HepG2 (cell line): ENCODE data around the gene EPHA2. TPM values are rescaled to one million over a fixed set of nuclear protein-coding genes. Genes with fewer than 3 reads are reported as not detected.
A peak's percentile ranks its signal among the peaks of the same experiment; 100 is the strongest.

Source experiments
- ATAC-seq: fragments of 200-7000 bp; cut with Tn5 transposase; 3 replicates; pipeline ENCODE4 v1.9.1; 2020; ENCODE audit warnings: mild to moderate bottlenecking, moderate library complexity
- BruUV-seq: library from RNA; stranded (reverse); fragments of 400-500 nt; replicated peaks from 2 replicates; lab custom pipeline; 2021; lab: Mats Ljungman, UMichigan
- CTCF ChIA-PET: fragments of 300-600 bp; formaldehyde crosslinking; extraction: SDS; loops from one replicate; lab custom pipeline; 2021; ENCODE audit warnings: low total read pairs, inconsistent platforms, low intra/inter-chr PET ratio; lab: Yijun Ruan, JAX
- POLR2A ChIA-PET: fragments of 350-600 bp; sonication (Branson Sonifier 250); formaldehyde crosslinking; loops from one replicate; lab custom pipeline; 2020; ENCODE audit warnings: antibody characterized with exemption, inconsistent platforms; lab: Yijun Ruan, JAX
- DNase-seq: peaks from one replicate; pipeline ENCODE4 v3.0.0-alpha.2; 2015; ENCODE audit warnings: low spot score
- FAIRE-seq: peaks from 3 replicates; lab custom pipeline; 2011; peaks lifted over from hg19 to GRCh38; lab: Jason Lieb, UNC
- H2AFZ ChIP-seq: one replicate; pipeline ENCODE4 v1.6.1; 2011; ENCODE audit warnings: low read length, inconsistent platforms
- H3K27ac ChIP-seq: fragments of 300-600 bp; 3 replicates; pipeline ENCODE4 v1.8.0; 2011; ENCODE audit warnings: mixed run types, mild to moderate bottlenecking, mixed read lengths, low read length, inconsistent platforms; ENCODE audit not compliant: insufficient read depth; ENCODE audit errors: extremely low read length
- H3K27me3 ChIP-seq, 2 experiments: fragments of 200-600 bp in 1 of 2; 2 replicates in 1 of 2; 3 replicates in 1 of 2; pipeline versions ENCODE4 v1.6.0 to v1.8.0; 2011; ENCODE audit warnings: low read length in 2 of 2, mild to moderate bottlenecking in 2 of 2, moderate library complexity in 2 of 2, inconsistent platforms in 1 of 2; ENCODE audit not compliant: insufficient read depth in 2 of 2, control insufficient read depth in 1 of 2
- H3K36me3 ChIP-seq, 2 experiments: fragments of 200-600 bp in 1 of 2; replicated peaks in 1 of 2; 2 replicates in 1 of 2; 3 replicates in 1 of 2; pipeline versions ENCODE4 v1.5.1 to v1.8.0; 2011; ENCODE audit warnings: low read length in 2 of 2, inconsistent platforms in 1 of 2; ENCODE audit not compliant: insufficient read depth in 2 of 2, control insufficient read depth in 1 of 2
- H3K4me1 ChIP-seq: 2 replicates; pipeline ENCODE4 v1.5.1; 2012; ENCODE audit warnings: low read length, inconsistent platforms; ENCODE audit not compliant: insufficient read depth
- H3K4me2 ChIP-seq: 2 replicates; pipeline ENCODE4 v1.6.0; 2011; ENCODE audit warnings: low read depth, low read length, inconsistent platforms
- H3K4me3 ChIP-seq, 3 experiments: fragments of 200-600 bp in 1 of 3; sonication (generic), shearing (Covaris generic) in 1 of 3; replicated peaks in 1 of 3; 2 replicates each; pipeline ENCODE4 v1.5.1; 2011 to 2016; ENCODE audit warnings: low read length in 3 of 3, inconsistent platforms in 2 of 3, low read depth in 2 of 3, mild to moderate bottlenecking in 2 of 3, control low read depth in 1 of 3, mixed read lengths in 1 of 3; ENCODE audit not compliant: insufficient read depth in 1 of 3
- H3K79me2 ChIP-seq: one replicate; pipeline ENCODE4 v1.6.1; 2011; ENCODE audit warnings: low read length, inconsistent platforms; ENCODE audit not compliant: insufficient read depth
- H3K9ac ChIP-seq: 2 replicates; pipeline ENCODE4 v1.6.0; 2011; ENCODE audit warnings: mild to moderate bottlenecking, low read depth, low read length, inconsistent platforms; ENCODE audit not compliant: insufficient read depth
- H3K9me3 ChIP-seq: 2 replicates; pipeline ENCODE4 v1.5.1; 2012; ENCODE audit warnings: mild to moderate bottlenecking, low read length
- H4K20me1 ChIP-seq: 2 replicates; pipeline ENCODE4 v1.6.0; 2011; ENCODE audit warnings: inconsistent platforms, mild to moderate bottlenecking, low read length, moderate library complexity; ENCODE audit not compliant: insufficient read depth
- CCDC6 ChIP-seq: sonication (generic); formaldehyde crosslinking; IDR thresholded peaks from 2 replicates; pipeline ENCODE4 v1.8.1; 2022; ENCODE audit warnings: mild to moderate bottlenecking, missing genetic modification reagents, moderate library complexity
- GPBP1L1 ChIP-seq: sonication (generic); formaldehyde crosslinking; IDR thresholded peaks from 2 replicates; pipeline ENCODE4 v1.5.0; 2020; ENCODE audit warnings: mild to moderate bottlenecking, missing genetic modification reagents
- HMG20B ChIP-seq: conservative IDR thresholded peaks from 2 replicates; pipeline ENCODE4 v1.6.1; 2016; ENCODE audit warnings: missing genetic modification reagents, missing compliant biosample characterization
- KDM1A ChIP-seq: IDR thresholded peaks from 2 replicates; pipeline ENCODE4 v1.6.1; 2016; ENCODE audit warnings: missing compliant biosample characterization
- MAFF ChIP-seq: IDR thresholded peaks from 2 replicates; pipeline ENCODE4 v1.6.1; 2011; ENCODE audit warnings: low read depth, low read length, improper control_type of control experiment
- NFE2 ChIP-seq: sonication (generic); formaldehyde crosslinking; IDR thresholded peaks from 2 replicates; pipeline ENCODE4 v1.4.0; 2020; ENCODE audit warnings: missing genetic modification reagents
- ONECUT2 ChIP-seq: sonication (generic); formaldehyde crosslinking; IDR thresholded peaks from 2 replicates; pipeline ENCODE4 v1.4.0; 2020; ENCODE audit warnings: missing genetic modification reagents
- RBFOX2 ChIP-seq: fragments of 200-400 bp; formaldehyde crosslinking; IDR thresholded peaks from 2 replicates; pipeline ENCODE4 v1.6.1; 2017; ENCODE audit warnings: low read depth, mild to moderate bottlenecking, low read length
- RORA ChIP-seq: sonication (generic); formaldehyde crosslinking; IDR thresholded peaks from 2 replicates; pipeline ENCODE4 v1.5.0; 2020; ENCODE audit warnings: mild to moderate bottlenecking, missing genetic modification reagents, moderate library complexity
- TFDP1 ChIP-seq: IDR thresholded peaks from 2 replicates; pipeline ENCODE4 v1.6.1; 2016; ENCODE audit warnings: missing compliant biosample characterization, missing genetic modification reagents, borderline replicate concordance
- TFE3 ChIP-seq: IDR thresholded peaks from 2 replicates; pipeline ENCODE4 v1.6.1; 2016
- YEATS4 ChIP-seq: sonication (generic); formaldehyde crosslinking; IDR thresholded peaks from 2 replicates; pipeline ENCODE4 v1.4.0; 2020; ENCODE audit warnings: missing genetic modification reagents, borderline replicate concordance
- ZBTB14 ChIP-seq: sonication (generic); formaldehyde crosslinking; IDR thresholded peaks from 2 replicates; pipeline ENCODE4 v1.4.0; 2020; ENCODE audit warnings: missing genetic modification reagents
- ZMYM3 ChIP-seq: sonication (generic); formaldehyde crosslinking; IDR thresholded peaks from 2 replicates; pipeline ENCODE4 v1.5.1; 2020; ENCODE audit warnings: mild to moderate bottlenecking, missing genetic modification reagents
- ZNF263 ChIP-seq: sonication (generic); formaldehyde crosslinking; IDR thresholded peaks from 2 replicates; pipeline ENCODE4 v1.4.0; 2020; ENCODE audit warnings: missing genetic modification reagents
- ZNF557 ChIP-seq: sonication (generic); formaldehyde crosslinking; IDR thresholded peaks from 2 replicates; pipeline ENCODE4 v1.4.0; 2020; ENCODE audit warnings: missing genetic modification reagents
- ZNF572 ChIP-seq: sonication (generic); formaldehyde crosslinking; IDR thresholded peaks from 2 replicates; pipeline ENCODE4 v1.5.1; 2020; ENCODE audit warnings: mild to moderate bottlenecking, missing genetic modification reagents
- ZNF629 ChIP-seq: sonication (generic); formaldehyde crosslinking; conservative IDR thresholded peaks from 2 replicates; pipeline ENCODE4 v1.5.0; 2020; ENCODE audit warnings: missing genetic modification reagents
- ZNF737 ChIP-seq: sonication (generic); formaldehyde crosslinking; IDR thresholded peaks from 2 replicates; pipeline ENCODE4 v1.5.0; 2020; ENCODE audit warnings: missing genetic modification reagents, mild to moderate bottlenecking, borderline replicate concordance
- ZSCAN21 ChIP-seq: sonication (generic); formaldehyde crosslinking; IDR thresholded peaks from 2 replicates; pipeline ENCODE4 v1.8.0; 2022; ENCODE audit warnings: mild to moderate bottlenecking, missing genetic modification reagents, moderate library complexity, borderline replicate concordance
- WGBS: methylation state at CpG from one replicate; pipeline ENCODE4 v1.1.6; 2017; ENCODE audit warnings: low lambda C conversion rate; 5-methylcytosine and 5-hydroxymethylcytosine counted together
- in situ Hi-C: cut with HindIII; loops from 2 replicates; pipeline ENCODE4 v1.10.0; 2017; ENCODE audit warnings: low pct_unique_long_range_greater_than_20kb; ENCODE audit not compliant: extremely low pct_ligation_motif_present
- intact Hi-C: fragments of 100-400 bp; cut with micrococcal nuclease; formaldehyde crosslinking; loops from one replicate; pipeline ENCODE4 v1.10.0; 2022; ENCODE audit not compliant: unreplicated experiment
- polyA plus RNA-seq, 8 experiments: library from polyadenylated mRNA; depleted of rRNA in 3 of 8; stranded (reverse) in 7 of 8; unstranded in 1 of 8; fragments of >200 nt; fragmentation: Illumina TruSeq in 4 of 8; extraction: Trizol in 4 of 8; gene quantifications; 2 replicates each; pipeline versions ENCODE4 v1.2.1 to v1.2.3, GENCODE V29; 2011 to 2016; ENCODE audit warnings: low read depth in 4 of 8, missing spikeins in 1 of 8, mixed read lengths in 1 of 8; ENCODE audit not compliant: insufficient read depth in 1 of 8
- total RNA-seq, 5 experiments: library from RNA; depleted of rRNA; stranded (reverse); fragments of >200 nt; fragmentation: Illumina TruSeq; extraction: Trizol; gene quantifications; 2 replicates each; pipeline ENCODE4 v1.2.3, GENCODE V29; 2016; ENCODE audit warnings: low read depth in 1 of 5

EPHA2 gene
- total and polyA plus RNA-seq, 2 of the 13 experiments (the other 11 are each of a cell fraction or from before 2014, with no cell fraction given) = 33.6 to 53.6 TPM

GRCh38 chr1:16114527-16115467, 41.1 kb downstream of the EPHA2 start:
- no TSS peak for BruUV-seq
- intact Hi-C loops (no loop called here), in situ Hi-C loops (loop anchor here (5.0 kb wide), 1 partner anchor 32 kb away; no protein-coding TSS in a partner anchor)
- no peak overlapping the region for H3K27ac ChIP-seq
- ChIA-PET POLR2A (no interaction called here), CTCF (no interaction called here)
- H3K36me3 ChIP-seq = no peaks in the 10 kb centered on the region
- no peaks in the 10 kb centered on the region for H3K9me3 ChIP-seq
- no peak overlapping the region for H3K4me3 ChIP-seq
- peaks cover 3 to 12% of the 10 kb centered on the region in 2 experiments; a peak in 2 of 5 replicates for H3K27me3 ChIP-seq
- H3K9ac ChIP-seq = no peak overlapping the region
- no peak overlapping the region for H3K4me2 ChIP-seq
- H2AFZ ChIP-seq = no peak overlapping the region
- FAIRE-seq (no peak), DNase-seq (no peak), ATAC-seq (no peak)
- 83% methylated on average over 10 of the region's 23 CpGs for WGBS
- H4K20me1 ChIP-seq = no peaks in the 10 kb centered on the region
- H3K79me2 ChIP-seq = no peaks in the 10 kb centered on the region
- peaks cover 92% of the 10 kb centered on the region for H3K4me1 ChIP-seq
- TF ChIP-seq KDM1A (CRISPR knock-in tag) (0 out of 2 replicates have a peak, but pooled peaks have one; percentile 16), ZNF557 (CRISPR knock-in tag) (no peak), TFE3 (no peak), TFDP1 (no peak), ZSCAN21 (no peak), YEATS4 (no peak), ZMYM3 (CRISPR knock-in tag) (0 out of 2 replicates have a peak, but pooled peaks have one; percentile 21), CCDC6 (CRISPR knock-in tag) (no peak), RBFOX2 (no peak), ZNF737 (CRISPR knock-in tag) (no peak), ZBTB14 (CRISPR knock-in tag) (no peak), GPBP1L1 (no peak), RORA (CRISPR knock-in tag) (no peak), MAFF (no peak), ONECUT2 (no peak), HMG20B (CRISPR knock-in tag) (no peak), NFE2 (CRISPR knock-in tag) (no peak), ZNF572 (CRISPR knock-in tag) (no peak), ZNF263 (CRISPR knock-in tag) (no peak), ZNF629 (CRISPR knock-in tag) (peak; percentile 94)
